GM19023 (cell line): ENCODE results near the gene DMPK.
"Not testable (repeated sequence)": the region's sequence is repeated elsewhere in the genome, so short reads cannot be mapped to it uniquely, and the experiment has no call there.

Experiments used
- ATAC-seq: cut with Tn5 transposase; IDR thresholded peaks from one replicate; pipeline ENCODE4 v1.9.1; 2021; ENCODE audit warnings: mild to moderate bottlenecking, moderate library complexity; ENCODE audit not compliant: unreplicated experiment

DMPK gene

GRCh38 chr19:45815481-45816216 is 33.4 kb upstream of the DMPK start:
- no peak for ATAC-seq

DNA sequence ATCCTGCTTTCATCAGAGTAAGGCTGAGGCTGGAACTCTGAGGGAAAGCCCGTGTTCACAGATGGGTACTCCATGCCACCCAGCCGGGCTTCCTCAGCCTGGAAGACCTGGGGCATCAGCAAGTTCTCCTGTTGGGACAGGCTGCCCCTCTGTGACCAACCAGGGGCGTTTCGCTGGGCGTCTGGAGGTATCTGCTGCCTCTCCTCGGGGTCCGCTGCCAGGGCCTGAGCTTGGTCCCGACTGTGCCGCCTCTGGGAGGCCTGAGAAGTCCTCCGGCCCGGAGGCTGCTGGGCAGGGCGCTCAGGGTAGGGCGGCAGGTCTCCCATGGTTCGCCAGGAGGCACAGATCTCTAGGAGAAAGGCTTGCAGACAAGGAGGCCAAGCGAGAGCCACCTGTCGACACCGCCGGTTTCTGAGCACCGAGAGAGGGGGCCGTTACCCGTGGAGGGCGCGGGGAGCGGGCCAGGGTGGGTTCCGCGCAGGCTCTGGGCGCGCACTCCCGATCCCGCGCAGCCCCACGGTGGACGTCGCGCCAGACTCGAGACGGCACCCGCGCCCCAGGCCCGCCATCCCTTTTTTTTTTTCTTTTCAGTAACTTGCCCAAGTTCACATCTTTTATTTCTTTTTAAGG is 32.7 kb upstream of the DMPK start, which contains the start of gene RSPH6A:
RSPH6A (minus strand) TSS at position 458 of the 630 bp plus-strand sequence; CDS start at position 326, 132 bp downstream.
- ATAC-seq: no peak

DNA sequence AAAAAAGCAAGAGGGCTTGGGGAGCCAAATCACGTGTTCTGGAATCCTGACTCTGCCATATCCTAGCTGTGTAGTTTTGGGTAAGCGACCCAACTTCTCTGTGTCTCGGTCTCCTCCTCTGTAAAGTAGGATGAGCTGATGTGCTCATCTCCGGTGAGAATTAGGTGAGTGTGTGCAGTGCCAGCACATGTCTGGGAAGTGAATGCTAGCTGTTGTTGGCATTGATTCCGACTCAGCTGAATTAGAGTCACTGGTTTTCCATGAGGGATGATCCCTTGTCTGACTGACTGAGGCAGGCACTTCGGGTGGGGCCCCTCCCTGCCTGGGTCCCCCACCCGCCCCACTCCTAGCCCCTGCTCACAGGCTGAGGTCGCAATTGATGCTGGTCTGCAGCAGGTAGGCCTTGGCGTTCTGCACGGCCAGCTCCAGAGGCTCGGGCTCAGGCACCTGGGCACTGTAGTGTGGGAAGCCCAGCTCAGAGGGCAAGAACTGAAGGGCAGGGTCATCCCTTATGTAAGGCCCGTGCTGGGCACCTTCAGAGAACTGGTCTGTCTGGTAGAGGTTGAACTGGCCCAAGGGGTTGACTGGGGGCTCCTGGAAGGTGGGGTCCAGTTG is 32.0 kb upstream of the DMPK start:
- no peak for ATAC-seq

GRCh38 chr19:45812297-45812696 is 30.0 kb upstream of the DMPK start:
- no peak for ATAC-seq

DNA sequence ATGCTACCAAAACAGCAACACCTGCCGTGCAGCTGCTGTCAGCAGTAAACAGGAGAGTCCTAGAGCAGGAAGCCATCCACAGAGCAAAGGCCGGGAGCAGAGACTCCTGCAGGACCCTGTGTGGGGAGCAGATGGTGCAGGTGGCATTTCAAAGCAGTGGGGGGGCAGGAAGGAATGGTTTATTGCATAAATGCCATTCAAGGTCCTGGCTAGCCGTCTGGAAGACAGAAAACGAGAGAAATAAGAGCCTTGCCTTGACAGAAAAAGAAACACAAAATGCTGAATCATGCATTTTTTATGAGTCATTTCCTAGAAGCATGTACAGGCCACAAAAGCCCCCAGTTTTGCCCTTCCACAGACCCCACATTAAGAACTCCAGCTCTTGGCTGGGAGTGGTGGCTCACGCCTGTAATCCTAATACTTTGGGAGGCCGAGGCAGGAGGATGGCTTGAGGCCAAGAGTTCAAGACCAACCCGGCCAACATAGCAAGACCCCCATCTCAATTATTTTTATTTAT is 27.4 kb upstream of the DMPK start:
- no peak for ATAC-seq

DNA sequence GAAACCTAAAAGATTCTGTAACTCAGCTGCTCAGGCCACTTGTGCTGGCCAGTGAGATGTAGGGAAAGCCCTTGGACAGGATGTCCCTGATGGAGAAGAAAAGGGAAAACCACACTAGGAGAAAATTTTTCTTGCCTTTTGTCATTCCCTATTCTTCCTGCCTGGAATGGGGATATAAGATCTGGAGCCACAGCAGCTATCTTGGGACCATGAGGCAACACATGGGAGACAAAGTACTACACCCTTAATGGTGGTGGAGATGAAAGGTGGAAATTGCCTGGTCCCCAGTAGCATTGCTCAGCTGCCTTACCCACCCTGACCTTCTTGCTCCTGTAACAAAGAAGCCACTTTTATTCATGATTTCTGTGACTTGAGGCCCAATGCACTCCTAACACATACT is 23.4 kb upstream of the DMPK start:
- ATAC-seq: no peak

DNA sequence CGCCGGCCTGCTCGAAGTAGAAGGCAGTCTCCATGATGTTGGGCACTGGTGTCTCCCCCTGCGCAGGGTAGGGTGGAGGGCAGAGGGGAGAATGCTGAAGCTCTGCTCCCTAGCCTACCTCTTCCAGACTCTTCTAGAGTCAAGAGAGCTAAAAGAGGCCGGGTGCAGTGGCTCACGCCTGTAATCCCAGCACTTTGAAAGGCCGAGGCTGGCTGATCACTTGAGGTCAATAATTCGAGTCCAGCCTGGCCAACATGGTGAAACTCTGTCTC is 22.6 kb upstream of the DMPK start:
- ATAC-seq: no peak

GRCh38 chr19:45804140-45804958 is 22.1 kb upstream of the DMPK start:
- no peak for ATAC-seq

DNA sequence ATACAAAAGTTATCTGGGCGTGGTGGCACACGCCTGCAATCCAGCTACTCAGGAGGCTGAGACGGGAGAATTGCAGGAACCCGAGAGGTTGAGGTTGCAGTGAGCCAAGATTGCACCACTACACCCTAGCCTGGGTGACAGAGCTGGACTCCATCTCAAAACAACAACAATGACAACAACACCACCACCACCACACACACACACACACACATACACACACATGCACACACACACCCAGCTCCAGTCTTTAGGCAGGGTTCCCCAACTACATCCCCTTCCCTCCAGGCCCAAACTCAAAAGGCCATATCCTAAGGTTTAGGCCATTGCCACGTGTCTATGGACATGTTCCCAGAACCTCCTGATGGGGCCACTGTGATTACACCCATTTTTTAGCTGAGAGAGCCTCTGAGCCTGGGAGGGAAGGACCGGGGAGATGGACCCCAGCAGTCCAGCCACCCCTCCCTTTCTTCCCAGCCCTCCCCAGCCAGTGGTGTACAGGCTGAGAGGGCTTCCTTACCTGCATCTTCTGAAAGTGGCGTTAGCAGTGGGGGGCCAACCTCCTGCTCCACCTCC is 19.4 kb upstream of the DMPK start:
- ATAC-seq: no peak

GRCh38 chr19:45800070-45800553 is 17.8 kb upstream of the DMPK start:
- no peak for ATAC-seq

DNA sequence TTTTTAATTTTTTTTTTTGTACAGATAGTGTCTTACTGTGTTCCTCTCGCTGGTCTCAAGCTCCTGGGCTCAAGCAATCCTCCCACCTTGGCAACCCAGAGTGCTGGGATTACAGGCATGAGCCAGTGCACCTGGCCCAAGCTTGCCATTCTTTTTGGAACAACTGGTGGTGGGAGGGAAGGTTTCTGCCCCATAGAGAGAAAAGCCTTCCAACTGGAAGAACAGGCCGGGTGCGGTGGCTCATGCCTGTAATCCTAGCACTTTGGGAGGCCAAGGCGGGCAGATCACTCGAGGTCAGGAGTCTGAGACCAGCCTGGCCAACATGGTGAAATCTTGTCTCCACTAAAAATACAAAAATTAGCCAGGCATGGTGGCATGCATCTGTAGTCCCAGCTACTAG is 17.3 kb upstream of the DMPK start:
- not testable (repeated sequence) for ATAC-seq

DNA sequence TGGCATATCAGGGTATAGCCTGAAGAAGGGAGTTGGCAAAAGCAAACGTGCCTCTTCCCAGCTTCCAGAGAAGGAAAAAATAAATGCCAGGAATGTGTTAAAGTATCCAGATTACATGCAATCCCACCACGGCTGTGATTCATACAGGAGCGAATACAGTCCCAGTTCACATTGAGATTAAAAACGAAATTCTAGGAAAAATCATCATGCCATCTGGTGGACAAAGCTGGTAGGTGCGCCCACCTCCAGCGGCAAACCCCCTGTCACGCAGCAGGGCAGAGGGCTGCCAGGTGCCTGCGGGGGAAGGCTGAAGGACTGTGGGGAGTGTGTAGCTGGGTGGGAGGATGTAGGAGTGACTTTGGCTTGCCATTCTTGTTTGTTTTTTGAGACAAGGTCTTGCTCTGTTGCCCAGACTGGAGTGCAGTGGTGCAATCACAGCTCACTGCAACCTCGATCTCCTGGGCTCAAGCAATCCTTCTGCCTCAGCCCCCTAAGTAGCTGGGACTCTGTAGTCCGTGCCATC is 16.8 kb upstream of the DMPK start:
- ATAC-seq: no peak

DNA sequence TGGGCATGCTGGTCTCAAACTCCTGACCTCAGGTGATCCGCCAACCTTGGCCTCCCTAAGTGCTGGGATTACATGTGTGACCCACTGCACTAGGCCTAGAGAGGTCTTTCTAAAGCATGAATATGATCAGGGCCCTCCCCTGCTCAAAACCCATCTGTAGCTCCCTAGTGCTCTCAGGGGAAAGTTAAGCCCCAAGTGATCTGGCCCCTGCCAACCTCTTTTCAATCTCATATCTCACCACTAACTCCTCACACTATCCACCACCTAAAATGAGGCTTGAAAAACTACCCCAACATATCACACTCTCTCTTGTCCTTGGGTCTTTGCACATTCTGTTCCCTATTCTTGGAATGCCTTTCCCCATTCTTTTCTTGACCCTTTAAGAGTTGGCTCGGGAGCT is 12.3 kb upstream of the DMPK start:
- no peak for ATAC-seq

DNA sequence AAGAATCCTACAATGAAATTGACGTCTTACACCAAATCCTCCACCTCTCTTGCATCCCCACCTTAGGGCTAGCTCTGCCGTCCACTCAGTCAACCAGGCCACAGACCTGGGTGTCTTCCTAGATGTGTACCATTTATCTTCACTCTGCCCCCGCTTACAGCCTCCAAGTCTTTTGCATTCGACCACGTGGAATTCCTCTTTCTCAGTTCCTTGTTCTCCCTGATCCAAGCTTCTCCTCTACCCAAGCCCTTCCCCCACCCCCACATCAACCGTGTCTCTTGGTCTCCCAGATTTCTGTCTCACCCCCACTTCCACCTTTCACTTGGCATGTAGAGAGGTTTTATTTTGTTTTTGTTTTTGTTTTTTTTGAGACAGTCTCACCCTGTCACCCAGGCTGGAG is 11.6 kb upstream of the DMPK start:
- no peak for ATAC-seq

DNA sequence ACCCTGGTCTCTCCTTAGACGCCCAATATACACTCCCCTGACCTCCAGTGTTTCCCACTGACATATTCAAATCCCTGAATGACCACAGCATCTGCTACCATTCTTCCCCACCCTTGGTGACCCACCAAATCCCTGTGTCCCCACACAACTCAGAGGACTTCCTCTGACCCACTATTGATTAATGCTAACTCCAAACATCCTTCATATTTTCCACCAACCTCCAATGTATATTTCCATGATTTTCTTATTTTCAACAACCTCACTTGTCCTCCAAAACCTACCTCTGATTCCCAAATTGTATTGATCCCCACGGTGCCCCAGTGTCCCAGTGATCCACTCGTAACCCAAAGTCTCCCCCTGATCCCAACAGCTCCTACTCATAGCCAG is 10.9 kb upstream of the DMPK start:
- no peak for ATAC-seq

GRCh38 chr19:45792470-45793177 is 10.3 kb upstream of the DMPK start, which contains the start of gene DMWD:
DMWD (minus strand) TSS chr19:45792845; CDS start chr19:45792756, 89 bp downstream.
- ATAC-seq: peak; percentile 92

- ATAC-seq: no peak
These were observed 9.6 kb upstream of the DMPK start for GRCh38 chr19:45791744-45792469.

GRCh38 chr19:45790942-45791341 is 8.7 kb upstream of the DMPK start:
- ATAC-seq: no peak
